ENCODE measurements around the gene GJC1.

Gene GJC1

DNA sequence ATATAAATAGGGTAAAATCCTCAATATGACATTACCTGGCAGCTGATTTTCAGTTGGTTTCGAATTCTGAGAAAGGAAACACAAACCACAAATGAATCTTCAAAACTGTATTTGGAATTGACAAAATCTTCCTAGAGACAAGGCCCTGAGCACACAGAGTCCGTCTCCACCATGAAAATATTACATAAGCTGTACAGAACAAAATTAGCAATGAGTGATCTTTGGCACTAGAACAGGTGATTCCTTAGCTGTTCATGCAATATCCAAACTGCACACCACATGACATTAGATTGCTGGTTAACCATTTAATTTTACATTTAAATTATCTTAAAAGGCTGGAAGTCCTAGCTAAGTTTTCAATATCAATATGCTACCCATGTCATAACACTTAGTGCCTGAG is 31.7 kb downstream of the GJC1 start:
- no peak overlapping the region for H3K27ac ChIP-seq

GRCh38 chr17:44797802-44798201 is 32.3 kb downstream of the GJC1 start:
- TF ChIP-seq ZFX (IDR thresholded peaks at IDR 0.05; ENCODE audit: borderline replicate concordance) (no peak), CTCF (IDR thresholded peaks at IDR 0.05) (no peak)
- H3K27ac ChIP-seq: no peak overlapping the region

More for the DNA sequence above, 31.7 kb downstream of the GJC1 start:
- no peak for TF ChIP-seq CTCF (IDR thresholded peaks at IDR 0.05)
- TF ChIP-seq ZFX (IDR thresholded peaks at IDR 0.05; ENCODE audit: borderline replicate concordance): no peak

DNA sequence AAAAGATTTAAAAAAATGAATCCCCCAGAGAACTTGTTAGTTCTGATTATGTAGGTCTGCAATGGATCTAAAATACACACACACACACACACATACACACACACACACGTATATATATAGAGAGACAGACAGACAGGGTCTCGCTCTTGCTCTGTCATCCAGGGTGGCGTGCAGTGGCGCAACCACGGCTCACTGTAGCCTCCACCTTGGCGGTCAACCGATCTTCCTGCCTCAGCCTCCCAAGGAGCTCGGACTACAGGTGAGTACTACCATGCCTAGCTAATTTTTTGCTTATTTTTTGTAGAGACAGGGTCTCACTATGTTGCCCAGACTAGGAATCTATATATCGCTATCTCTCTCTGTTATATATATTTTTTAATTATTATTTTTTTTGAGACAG is 33.4 kb downstream of the GJC1 start:
- TF ChIP-seq CTCF (IDR thresholded peaks at IDR 0.05): no peak
- no peak for TF ChIP-seq ZFX (IDR thresholded peaks at IDR 0.05; ENCODE audit: borderline replicate concordance)

DNA sequence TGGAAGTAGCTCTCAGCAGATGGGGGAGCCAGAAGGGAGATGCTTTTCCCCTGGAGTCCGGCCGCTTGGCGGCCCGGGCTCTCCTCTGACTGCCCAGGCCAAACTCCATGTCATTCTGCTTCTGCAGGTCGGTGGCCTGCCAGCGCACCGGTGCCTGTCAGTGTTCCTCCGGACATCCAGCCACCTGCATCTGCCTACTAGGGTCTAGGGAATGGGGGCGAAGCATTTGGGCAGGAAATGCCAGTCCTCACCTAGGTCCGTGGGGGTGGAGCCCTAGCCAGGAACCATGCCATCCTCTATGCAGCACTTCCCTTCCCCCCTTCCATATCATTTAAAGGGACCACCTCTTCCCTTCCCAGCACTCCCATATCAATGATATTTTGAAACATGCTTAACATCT is 34.2 kb downstream of the GJC1 start:
- TF ChIP-seq CTCF (IDR thresholded peaks at IDR 0.05): no peak
- no peak overlapping the region for H3K27ac ChIP-seq

More for the DNA sequence above, 33.4 kb downstream of the GJC1 start:
- H3K27ac ChIP-seq: no peak overlapping the region

DNA sequence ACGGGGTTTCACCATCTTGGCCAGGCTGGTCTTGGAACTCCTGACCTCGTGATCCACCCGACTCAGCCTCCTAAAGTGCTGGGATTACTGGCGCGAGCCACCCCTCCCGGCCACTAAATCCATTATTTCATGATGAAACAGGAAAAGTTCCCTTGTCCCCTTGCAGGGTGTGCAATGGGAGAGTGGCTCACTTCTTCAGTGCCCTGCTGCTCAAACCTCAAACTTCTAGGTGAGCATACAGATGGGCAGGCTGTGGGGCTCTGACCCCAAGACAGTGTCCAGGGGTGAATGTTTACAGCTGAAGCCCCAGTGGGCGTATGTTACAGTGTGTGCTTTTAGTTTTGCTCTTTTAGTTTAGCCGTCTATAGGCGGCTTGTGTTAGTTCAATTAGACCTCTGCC is 34.7 kb downstream of the GJC1 start:
- no peak overlapping the region for H3K27ac ChIP-seq
- no peak for TF ChIP-seq ZFX (IDR thresholded peaks at IDR 0.05; ENCODE audit: borderline replicate concordance)
- no peak for TF ChIP-seq CTCF (IDR thresholded peaks at IDR 0.05)

GRCh38 chr17:44794851-44795413 is 35.2 kb downstream of the GJC1 start:
- TF ChIP-seq CTCF (IDR thresholded peaks at IDR 0.05): no peak
- TF ChIP-seq ZFX (IDR thresholded peaks at IDR 0.05; ENCODE audit: borderline replicate concordance): no peak

GRCh38 chr17:44793885-44794842 is 35.9 kb downstream of the GJC1 start:
- H3K27ac ChIP-seq: no peak overlapping the region
- TF ChIP-seq ZFX (IDR thresholded peaks at IDR 0.05; ENCODE audit: borderline replicate concordance) (no peak), CTCF (IDR thresholded peaks at IDR 0.05) (no peak)

More at GRCh38 chr17:44794851-44795413, 35.2 kb downstream of the GJC1 start:
- no peak overlapping the region for H3K27ac ChIP-seq
